ENCODE results near the gene OCLN.

DNA sequence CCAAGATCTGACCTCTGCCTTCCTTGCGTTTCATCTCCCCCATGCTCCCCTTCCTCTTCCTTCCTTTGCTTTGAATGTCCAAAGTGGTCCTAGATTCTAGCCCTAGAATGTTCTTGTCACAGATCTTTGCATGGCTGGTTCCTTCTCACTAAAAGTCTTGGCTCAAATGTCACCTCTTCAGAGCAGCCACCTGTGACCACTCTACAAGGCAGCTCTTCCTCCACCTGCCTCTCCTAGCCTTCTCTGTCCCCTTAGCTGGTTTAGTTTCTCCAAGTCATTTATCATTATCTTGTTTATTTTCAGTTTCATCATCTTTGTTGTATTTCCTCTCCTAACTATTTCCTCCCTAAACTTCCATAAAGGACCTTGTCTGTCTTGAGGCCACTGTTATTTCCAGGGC, 7.1 kb upstream of the OCLN start:
- TF ChIP-seq ZFX (IDR thresholded peaks at IDR 0.05), result no peak
- TF ChIP-seq, protein P1, sequence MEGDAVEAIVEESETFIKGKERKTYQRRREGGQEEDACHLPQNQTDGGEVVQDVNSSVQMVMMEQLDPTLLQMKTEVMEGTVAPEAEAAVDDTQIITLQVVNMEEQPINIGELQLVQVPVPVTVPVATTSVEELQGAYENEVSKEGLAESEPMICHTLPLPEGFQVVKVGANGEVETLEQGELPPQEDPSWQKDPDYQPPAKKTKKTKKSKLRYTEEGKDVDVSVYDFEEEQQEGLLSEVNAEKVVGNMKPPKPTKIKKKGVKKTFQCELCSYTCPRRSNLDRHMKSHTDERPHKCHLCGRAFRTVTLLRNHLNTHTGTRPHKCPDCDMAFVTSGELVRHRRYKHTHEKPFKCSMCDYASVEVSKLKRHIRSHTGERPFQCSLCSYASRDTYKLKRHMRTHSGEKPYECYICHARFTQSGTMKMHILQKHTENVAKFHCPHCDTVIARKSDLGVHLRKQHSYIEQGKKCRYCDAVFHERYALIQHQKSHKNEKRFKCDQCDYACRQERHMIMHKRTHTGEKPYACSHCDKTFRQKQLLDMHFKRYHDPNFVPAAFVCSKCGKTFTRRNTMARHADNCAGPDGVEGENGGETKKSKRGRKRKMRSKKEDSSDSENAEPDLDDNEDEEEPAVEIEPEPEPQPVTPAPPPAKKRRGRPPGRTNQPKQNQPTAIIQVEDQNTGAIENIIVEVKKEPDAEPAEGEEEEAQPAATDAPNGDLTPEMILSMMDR (conservative IDR thresholded peaks at IDR 0.05), result no peak
